ENCODE data around the gene HES2. TPM values are rescaled to one million over a fixed set of nuclear protein-coding genes. Genes with fewer than 3 reads are reported as not detected.

Gene HES2
- total and polyA plus RNA-seq, 4 donors = 0.10 TPM; not detected in 3

GRCh38 chr1:6416906-6417305 lies 2.8 kb downstream of the HES2 start:
- no peak for DNase-seq (ENCODE audit: low spot score)
- no peak overlapping the region for H3K27ac ChIP-seq (ENCODE audit: low read depth in 1 of 2, low read length in 2 of 2)
- peaks cover 21 to 28% (median 25%) of the 10 kb centered on the region in 4 donors for H3K4me1 ChIP-seq (ENCODE audit: control insufficient read depth in 4 of 4, insufficient read depth in 4 of 4, low read length in 3 of 4)
- 92% methylated on average over 5 of the region's 5 CpGs for WGBS
- H3K4me3 ChIP-seq (ENCODE audit: low read depth in 1 of 3, low read length in 3 of 3) = no peak overlapping the region
- H3K36me3 ChIP-seq (ENCODE audit: control insufficient read depth in 4 of 4, insufficient read depth in 3 of 4, low read depth in 1 of 4, low read length in 3 of 4) = no peaks in the 10 kb centered on the region
- TF ChIP-seq HNF4A (conservative IDR thresholded peaks at IDR 0.05) (no peak), HNF4G (IDR thresholded peaks at IDR 0.05) (no peak), JUND (IDR thresholded peaks at IDR 0.05) (no peak), YY1 (IDR thresholded peaks at IDR 0.05) (no peak), NR2F2 (IDR thresholded peaks at IDR 0.05) (no peak)
- no peak overlapping the region for H3K9ac ChIP-seq (ENCODE audit: low read depth in 1 of 2, low read length in 2 of 2)
- H3K27me3 ChIP-seq (ENCODE audit: control insufficient read depth in 4 of 4, insufficient read depth in 4 of 4, low read length in 3 of 4) = peaks cover 0 to 2% (median under 1%) of the 10 kb centered on the region in 4 donors
- no peaks in the 10 kb centered on the region for H3K9me3 ChIP-seq (ENCODE audit: control insufficient read depth in 4 of 4, low read length in 3 of 4)

- no peak for DNase-seq (ENCODE audit: low spot score)
- no peaks in the 10 kb centered on the region for H3K9me3 ChIP-seq (ENCODE audit: control insufficient read depth in 4 of 4, low read length in 3 of 4)
- 87% methylated on average over 8 of the region's 8 CpGs for WGBS
- no peak overlapping the region for H3K9ac ChIP-seq (ENCODE audit: low read depth in 1 of 2, low read length in 2 of 2)
- TF ChIP-seq HNF4A (conservative IDR thresholded peaks at IDR 0.05) (no peak), EGR1 (IDR thresholded peaks at IDR 0.05; ENCODE audit: low read depth in 2 of 2) (no peak), GABPA (IDR thresholded peaks at IDR 0.05 in 1 of 2, conservative IDR thresholded peaks at IDR 0.05 in 1 of 2) (no peak), REST (IDR thresholded peaks at IDR 0.05) (no peak), ZBTB33 (IDR thresholded peaks at IDR 0.05) (no peak), MAX (IDR thresholded peaks at IDR 0.05) (no peak), JUND (IDR thresholded peaks at IDR 0.05) (no peak), HNF4G (IDR thresholded peaks at IDR 0.05) (no peak), YY1 (IDR thresholded peaks at IDR 0.05) (no peak), SP1 (IDR thresholded peaks at IDR 0.05) (no peak), ATF3 (IDR thresholded peaks at IDR 0.05) (no peak), FOXA1 (IDR thresholded peaks at IDR 0.05) (no peak)
- H3K36me3 ChIP-seq (ENCODE audit: control insufficient read depth in 4 of 4, insufficient read depth in 3 of 4, low read depth in 1 of 4, low read length in 3 of 4) = no peaks in the 10 kb centered on the region
- H3K27ac ChIP-seq (ENCODE audit: low read depth in 1 of 2, low read length in 2 of 2) = no peak overlapping the region
- peaks cover 0 to 2% (median under 1%) of the 10 kb centered on the region in 4 donors for H3K27me3 ChIP-seq (ENCODE audit: control insufficient read depth in 4 of 4, insufficient read depth in 4 of 4, low read length in 3 of 4)
- H3K4me1 ChIP-seq (ENCODE audit: control insufficient read depth in 4 of 4, insufficient read depth in 4 of 4, low read length in 3 of 4) = peaks cover 21 to 28% (median 25%) of the 10 kb centered on the region in 4 donors
- no peak overlapping the region for H3K4me3 ChIP-seq (ENCODE audit: low read depth in 1 of 3, low read length in 3 of 3)
Measured at GRCh38 chr1:6416295-6416656, 3.4 kb downstream of the HES2 start.

Measured in liver (tissue), 9 donors.